HepG2 (cell line): ENCODE results near the gene PYGB. TPM values are rescaled to one million over a fixed set of nuclear protein-coding genes. Genes with fewer than 3 reads are reported as not detected.

ENCODE experiments used
- ATAC-seq: fragments of 200-7000 bp; cut with Tn5 transposase; 3 replicates; pipeline ENCODE4 v1.9.1; 2020; ENCODE audit warnings: mild to moderate bottlenecking, moderate library complexity
- BruUV-seq: library from RNA; stranded (reverse); fragments of 400-500 nt; replicated peaks from 2 replicates; lab custom pipeline; 2021; lab: Mats Ljungman, UMichigan
- CTCF ChIA-PET: fragments of 300-600 bp; formaldehyde crosslinking; extraction: SDS; loops from one replicate; lab custom pipeline; 2021; ENCODE audit warnings: low total read pairs, inconsistent platforms, low intra/inter-chr PET ratio; lab: Yijun Ruan, JAX
- POLR2A ChIA-PET: fragments of 350-600 bp; sonication (Branson Sonifier 250); formaldehyde crosslinking; loops from one replicate; lab custom pipeline; 2020; ENCODE audit warnings: antibody characterized with exemption, inconsistent platforms; lab: Yijun Ruan, JAX
- DNase-seq: peaks from one replicate; pipeline ENCODE4 v3.0.0-alpha.2; 2015; ENCODE audit warnings: low spot score
- FAIRE-seq: peaks from 3 replicates; lab custom pipeline; 2011; peaks lifted over from hg19 to GRCh38; lab: Jason Lieb, UNC
- H2AFZ ChIP-seq: one replicate; pipeline ENCODE4 v1.6.1; 2011; ENCODE audit warnings: low read length, inconsistent platforms
- H3K27ac ChIP-seq: fragments of 300-600 bp; 3 replicates; pipeline ENCODE4 v1.8.0; 2011; ENCODE audit warnings: mixed run types, mild to moderate bottlenecking, mixed read lengths, low read length, inconsistent platforms; ENCODE audit not compliant: insufficient read depth; ENCODE audit errors: extremely low read length
- H3K27me3 ChIP-seq, 2 experiments: fragments of 200-600 bp in 1 of 2; 2 replicates in 1 of 2; 3 replicates in 1 of 2; pipeline versions ENCODE4 v1.6.0 to v1.8.0; 2011; ENCODE audit warnings: low read length in 2 of 2, mild to moderate bottlenecking in 2 of 2, moderate library complexity in 2 of 2, inconsistent platforms in 1 of 2; ENCODE audit not compliant: insufficient read depth in 2 of 2, control insufficient read depth in 1 of 2
- H3K36me3 ChIP-seq, 2 experiments: fragments of 200-600 bp in 1 of 2; replicated peaks in 1 of 2; 2 replicates in 1 of 2; 3 replicates in 1 of 2; pipeline versions ENCODE4 v1.5.1 to v1.8.0; 2011; ENCODE audit warnings: low read length in 2 of 2, inconsistent platforms in 1 of 2; ENCODE audit not compliant: insufficient read depth in 2 of 2, control insufficient read depth in 1 of 2
- H3K4me1 ChIP-seq: 2 replicates; pipeline ENCODE4 v1.5.1; 2012; ENCODE audit warnings: low read length, inconsistent platforms; ENCODE audit not compliant: insufficient read depth
- H3K4me2 ChIP-seq: 2 replicates; pipeline ENCODE4 v1.6.0; 2011; ENCODE audit warnings: low read depth, low read length, inconsistent platforms
- H3K4me3 ChIP-seq, 3 experiments: fragments of 200-600 bp in 1 of 3; sonication (generic), shearing (Covaris generic) in 1 of 3; replicated peaks in 1 of 3; 2 replicates each; pipeline ENCODE4 v1.5.1; 2011 to 2016; ENCODE audit warnings: low read length in 3 of 3, inconsistent platforms in 2 of 3, low read depth in 2 of 3, mild to moderate bottlenecking in 2 of 3, control low read depth in 1 of 3, mixed read lengths in 1 of 3; ENCODE audit not compliant: insufficient read depth in 1 of 3
- H3K79me2 ChIP-seq: one replicate; pipeline ENCODE4 v1.6.1; 2011; ENCODE audit warnings: low read length, inconsistent platforms; ENCODE audit not compliant: insufficient read depth
- H3K9ac ChIP-seq: 2 replicates; pipeline ENCODE4 v1.6.0; 2011; ENCODE audit warnings: mild to moderate bottlenecking, low read depth, low read length, inconsistent platforms; ENCODE audit not compliant: insufficient read depth
- H3K9me3 ChIP-seq: 2 replicates; pipeline ENCODE4 v1.5.1; 2012; ENCODE audit warnings: mild to moderate bottlenecking, low read length
- H4K20me1 ChIP-seq: 2 replicates; pipeline ENCODE4 v1.6.0; 2011; ENCODE audit warnings: inconsistent platforms, mild to moderate bottlenecking, low read length, moderate library complexity; ENCODE audit not compliant: insufficient read depth
- MEF2D ChIP-seq: sonication (generic); formaldehyde crosslinking; IDR thresholded peaks from 2 replicates; pipeline ENCODE4 v1.5.1; 2020; ENCODE audit warnings: mild to moderate bottlenecking, missing genetic modification reagents
- MYC ChIP-seq: sonication (generic); formaldehyde crosslinking; IDR thresholded peaks from 2 replicates; pipeline ENCODE4 v1.9.0; 2021; ENCODE audit warnings: missing genetic modification reagents, borderline replicate concordance
- SIX4 ChIP-seq: sonication (generic); formaldehyde crosslinking; IDR thresholded peaks from 2 replicates; pipeline ENCODE4 v1.4.0; 2020; ENCODE audit warnings: missing genetic modification reagents
- ZNF230 ChIP-seq: sonication (generic); formaldehyde crosslinking; IDR thresholded peaks from 2 replicates; pipeline ENCODE4 v1.4.0; 2020; ENCODE audit warnings: mild to moderate bottlenecking, missing genetic modification reagents
- ZNF768 ChIP-seq: sonication (generic); formaldehyde crosslinking; IDR thresholded peaks from 2 replicates; pipeline ENCODE4 v1.4.0; 2020; ENCODE audit warnings: missing genetic modification reagents
- WGBS: methylation state at CpG from one replicate; pipeline ENCODE4 v1.1.6; 2017; ENCODE audit warnings: low lambda C conversion rate; 5-methylcytosine and 5-hydroxymethylcytosine counted together
- in situ Hi-C: cut with HindIII; loops from 2 replicates; pipeline ENCODE4 v1.10.0; 2017; ENCODE audit warnings: low pct_unique_long_range_greater_than_20kb; ENCODE audit not compliant: extremely low pct_ligation_motif_present
- intact Hi-C: fragments of 100-400 bp; cut with micrococcal nuclease; formaldehyde crosslinking; loops from one replicate; pipeline ENCODE4 v1.10.0; 2022; ENCODE audit not compliant: unreplicated experiment
- polyA plus RNA-seq, 8 experiments: library from polyadenylated mRNA; depleted of rRNA in 3 of 8; stranded (reverse) in 7 of 8; unstranded in 1 of 8; fragments of >200 nt; fragmentation: Illumina TruSeq in 4 of 8; extraction: Trizol in 4 of 8; gene quantifications; 2 replicates each; pipeline versions ENCODE4 v1.2.1 to v1.2.3, GENCODE V29; 2011 to 2016; ENCODE audit warnings: low read depth in 4 of 8, missing spikeins in 1 of 8, mixed read lengths in 1 of 8; ENCODE audit not compliant: insufficient read depth in 1 of 8
- total RNA-seq, 5 experiments: library from RNA; depleted of rRNA; stranded (reverse); fragments of >200 nt; fragmentation: Illumina TruSeq; extraction: Trizol; gene quantifications; 2 replicates each; pipeline ENCODE4 v1.2.3, GENCODE V29; 2016; ENCODE audit warnings: low read depth in 1 of 5
- TF ChIP-seq, protein P1 (sequence below): sonication (generic); formaldehyde crosslinking; IDR thresholded peaks from 2 replicates; pipeline ENCODE4 v1.4.0; 2020; ENCODE audit warnings: missing genetic modification reagents
- TF ChIP-seq, protein P2 (sequence below): sonication (generic); formaldehyde crosslinking; IDR thresholded peaks from 2 replicates; pipeline ENCODE4 v1.4.0; 2020; ENCODE audit warnings: missing genetic modification reagents, borderline replicate concordance
- TF ChIP-seq, protein P3 (sequence below): sonication (generic); formaldehyde crosslinking; IDR thresholded peaks from 2 replicates; pipeline ENCODE4 v1.4.0; 2020; ENCODE audit warnings: missing genetic modification reagents, low read depth, mild to moderate bottlenecking, borderline replicate concordance

Gene PYGB
- total and polyA plus RNA-seq, 2 of the 13 experiments (the other 11 are each of a cell fraction or from before 2014, with no cell fraction given): 24.2 to 86.3 TPM

DNA sequence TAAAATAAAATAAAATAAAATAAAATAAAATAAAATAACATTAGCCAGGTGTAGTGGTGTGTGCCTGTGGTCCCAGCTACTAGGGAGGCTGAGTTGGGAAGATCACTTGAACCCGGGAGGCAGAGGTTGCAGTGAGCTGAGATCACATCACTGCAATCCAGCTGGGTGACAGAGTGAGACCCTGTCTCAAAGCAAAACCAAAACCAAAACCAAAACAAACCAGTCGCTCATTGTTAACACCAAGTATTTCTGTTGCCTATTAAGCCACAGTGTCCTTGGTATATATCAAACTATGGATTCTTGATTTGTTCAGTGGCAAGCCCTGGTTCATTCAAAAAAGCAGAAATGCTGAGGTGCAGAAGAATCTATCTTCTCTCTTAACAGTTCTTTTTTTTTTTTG is 65.7 kb downstream of the PYGB start:
- POLR2A ChIA-PET: no interaction called here
- intact Hi-C loops: no loop called here

More for the DNA sequence above, 65.7 kb downstream of the PYGB start:
- Histone ChIP-seq H3K27ac (no peak overlapping the region), H3K36me3 (peaks cover 5 to 11% of the 10 kb centered on the region in 2 experiments; a peak in 3 of 5 replicates), H3K79me2 (no peaks in the 10 kb centered on the region), H3K9me3 (no peaks in the 10 kb centered on the region), H3K9ac (no peak overlapping the region), H3K4me1 (peaks cover 33% of the 10 kb centered on the region), H3K4me3 (no peak overlapping the region), H3K27me3 (no peaks in the 10 kb centered on the region), H4K20me1 (no peaks in the 10 kb centered on the region), H2AFZ (no peak overlapping the region), H3K4me2 (no peak overlapping the region)
- ATAC-seq (no peak), DNase-seq (no peak), FAIRE-seq (no peak)
- no peak for TF ChIP-seq ZNF230 (CRISPR knock-in tag)
- TF ChIP-seq MYC (CRISPR knock-in tag): no peak
- TF ChIP-seq ZNF768 (CRISPR knock-in tag): no peak
- TF ChIP-seq, protein P1, sequence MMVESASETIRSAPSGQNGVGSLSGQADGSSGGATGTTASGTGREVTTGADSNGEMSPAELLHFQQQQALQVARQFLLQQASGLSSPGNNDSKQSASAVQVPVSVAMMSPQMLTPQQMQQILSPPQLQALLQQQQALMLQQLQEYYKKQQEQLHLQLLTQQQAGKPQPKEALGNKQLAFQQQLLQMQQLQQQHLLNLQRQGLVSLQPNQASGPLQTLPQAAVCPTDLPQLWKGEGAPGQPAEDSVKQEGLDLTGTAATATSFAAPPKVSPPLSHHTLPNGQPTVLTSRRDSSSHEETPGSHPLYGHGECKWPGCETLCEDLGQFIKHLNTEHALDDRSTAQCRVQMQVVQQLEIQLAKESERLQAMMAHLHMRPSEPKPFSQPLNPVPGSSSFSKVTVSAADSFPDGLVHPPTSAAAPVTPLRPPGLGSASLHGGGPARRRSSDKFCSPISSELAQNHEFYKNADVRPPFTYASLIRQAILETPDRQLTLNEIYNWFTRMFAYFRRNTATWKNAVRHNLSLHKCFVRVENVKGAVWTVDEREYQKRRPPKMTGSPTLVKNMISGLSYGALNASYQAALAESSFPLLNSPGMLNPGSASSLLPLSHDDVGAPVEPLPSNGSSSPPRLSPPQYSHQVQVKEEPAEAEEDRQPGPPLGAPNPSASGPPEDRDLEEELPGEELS: no peak
- TF ChIP-seq, protein P2, sequence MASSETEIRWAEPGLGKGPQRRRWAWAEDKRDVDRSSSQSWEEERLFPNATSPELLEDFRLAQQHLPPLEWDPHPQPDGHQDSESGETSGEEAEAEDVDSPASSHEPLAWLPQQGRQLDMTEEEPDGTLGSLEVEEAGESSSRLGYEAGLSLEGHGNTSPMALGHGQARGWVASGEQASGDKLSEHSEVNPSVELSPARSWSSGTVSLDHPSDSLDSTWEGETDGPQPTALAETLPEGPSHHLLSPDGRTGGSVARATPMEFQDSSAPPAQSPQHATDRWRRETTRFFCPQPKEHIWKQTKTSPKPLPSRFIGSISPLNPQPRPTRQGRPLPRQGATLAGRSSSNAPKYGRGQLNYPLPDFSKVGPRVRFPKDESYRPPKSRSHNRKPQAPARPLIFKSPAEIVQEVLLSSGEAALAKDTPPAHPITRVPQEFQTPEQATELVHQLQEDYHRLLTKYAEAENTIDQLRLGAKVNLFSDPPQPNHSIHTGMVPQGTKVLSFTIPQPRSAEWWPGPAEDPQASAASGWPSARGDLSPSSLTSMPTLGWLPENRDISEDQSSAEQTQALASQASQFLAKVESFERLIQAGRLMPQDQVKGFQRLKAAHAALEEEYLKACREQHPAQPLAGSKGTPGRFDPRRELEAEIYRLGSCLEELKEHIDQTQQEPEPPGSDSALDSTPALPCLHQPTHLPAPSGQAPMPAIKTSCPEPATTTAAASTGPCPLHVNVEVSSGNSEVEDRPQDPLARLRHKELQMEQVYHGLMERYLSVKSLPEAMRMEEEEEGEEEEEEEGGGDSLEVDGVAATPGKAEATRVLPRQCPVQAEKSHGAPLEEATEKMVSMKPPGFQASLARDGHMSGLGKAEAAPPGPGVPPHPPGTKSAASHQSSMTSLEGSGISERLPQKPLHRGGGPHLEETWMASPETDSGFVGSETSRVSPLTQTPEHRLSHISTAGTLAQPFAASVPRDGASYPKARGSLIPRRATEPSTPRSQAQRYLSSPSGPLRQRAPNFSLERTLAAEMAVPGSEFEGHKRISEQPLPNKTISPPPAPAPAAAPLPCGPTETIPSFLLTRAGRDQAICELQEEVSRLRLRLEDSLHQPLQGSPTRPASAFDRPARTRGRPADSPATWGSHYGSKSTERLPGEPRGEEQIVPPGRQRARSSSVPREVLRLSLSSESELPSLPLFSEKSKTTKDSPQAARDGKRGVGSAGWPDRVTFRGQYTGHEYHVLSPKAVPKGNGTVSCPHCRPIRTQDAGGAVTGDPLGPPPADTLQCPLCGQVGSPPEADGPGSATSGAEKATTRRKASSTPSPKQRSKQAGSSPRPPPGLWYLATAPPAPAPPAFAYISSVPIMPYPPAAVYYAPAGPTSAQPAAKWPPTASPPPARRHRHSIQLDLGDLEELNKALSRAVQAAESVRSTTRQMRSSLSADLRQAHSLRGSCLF (CRISPR knock-in tag): no peak
- TF ChIP-seq SIX4 (CRISPR knock-in tag): no peak
- TF ChIP-seq, protein P3, sequence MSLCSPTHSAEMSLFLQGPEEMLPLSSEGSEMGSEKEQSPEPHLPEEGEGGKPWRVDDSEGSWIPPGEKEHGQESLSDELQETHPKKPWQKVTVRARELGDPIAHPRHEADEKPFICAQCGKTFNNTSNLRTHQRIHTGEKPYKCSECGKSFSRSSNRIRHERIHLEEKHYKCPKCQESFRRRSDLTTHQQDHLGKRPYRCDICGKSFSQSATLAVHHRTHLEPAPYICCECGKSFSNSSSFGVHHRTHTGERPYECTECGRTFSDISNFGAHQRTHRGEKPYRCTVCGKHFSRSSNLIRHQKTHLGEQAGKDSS: no peak
- no peak for TF ChIP-seq MEF2D (CRISPR knock-in tag)
- in situ Hi-C loops: loop anchor here (25.0 kb wide), 1 partner anchor 349 kb away; no protein-coding TSS in a partner anchor
- no TSS peak for BruUV-seq
- 93% methylated on average over 2 of the region's 2 CpGs for WGBS
- CTCF ChIA-PET: no interaction called here
